ENCODE measurements around the gene HK3. TPM values are rescaled to one million over a fixed set of nuclear protein-coding genes. Genes with fewer than 3 reads are reported as not detected.
A peak's percentile ranks its signal among the peaks of the same experiment; 100 is the strongest.
"Not testable (repeated sequence)": the region's sequence is repeated elsewhere in the genome, so short reads cannot be mapped to it uniquely, and the experiment has no call there.

HK3 gene
- polyA plus RNA-seq, 1 donor (not counting 4 experiments of a cell fraction or from before 2014, with no cell fraction given) = not detected

DNA sequence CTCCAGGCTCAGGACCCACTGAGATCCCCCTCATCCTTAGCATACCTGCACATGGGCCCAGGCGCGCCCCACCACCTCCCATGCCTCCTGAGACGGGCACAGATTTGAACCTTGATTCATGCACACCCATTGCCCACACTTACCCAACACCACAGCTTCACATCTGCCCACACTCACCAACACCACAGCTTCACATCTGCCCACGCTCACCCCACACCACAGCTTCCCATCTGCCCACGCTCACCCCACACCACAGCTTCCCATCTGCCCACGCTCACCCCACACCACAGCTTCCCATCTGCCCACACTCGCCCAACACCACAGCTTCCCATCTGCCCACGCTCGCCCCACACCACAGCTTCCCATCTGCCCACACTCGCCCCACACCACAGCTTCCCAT lies 28.5 kb downstream of the HK3 start:
- H3K9me3 ChIP-seq (ENCODE audit: control insufficient read depth, low read depth, low read length); H3K4me2 ChIP-seq (ENCODE audit: control insufficient read depth, extremely low read depth, insufficient read depth, low read depth, low read length); H2AFZ ChIP-seq (ENCODE audit: control insufficient read depth, low read length); H3K9me1 ChIP-seq (ENCODE audit: control insufficient read depth, extremely low read depth, insufficient read depth, low read length); H3K27ac ChIP-seq (ENCODE audit: control insufficient read depth, insufficient read depth, low read length); dilution Hi-C loops (cut with MboI; ENCODE audit: extremely low pct_ligation_motif_present, low sequenced_read_pairs); H3K9ac ChIP-seq (ENCODE audit: control insufficient read depth, extremely low read depth, insufficient read depth, low read length); H3K36me3 ChIP-seq (ENCODE audit: control insufficient read depth in 2 of 2, extremely low read depth in 1 of 2, insufficient read depth in 2 of 2, low read length in 2 of 2); H3K4me3 ChIP-seq (ENCODE audit: control insufficient read depth in 2 of 3, extremely low read depth in 1 of 3, insufficient read depth in 2 of 3, low read depth in 1 of 3, low read length in 3 of 3); DNase-seq (ENCODE audit: low read depth, low spot score); FAIRE-seq; H3K4me1 ChIP-seq (ENCODE audit: control insufficient read depth, extremely low read depth, insufficient read depth, low read length); H4K20me1 ChIP-seq (ENCODE audit: control insufficient read depth, extremely low read depth, insufficient read depth, low read length); H3K79me2 ChIP-seq (ENCODE audit: control insufficient read depth, insufficient read depth, low read length): not testable (repeated sequence)
- H3K27me3 ChIP-seq (ENCODE audit: control insufficient read depth, extremely low read depth, insufficient read depth, low read length) = peaks cover 43% of the 10 kb centered on the region

- dilution Hi-C loops (cut with MboI; ENCODE audit: extremely low pct_ligation_motif_present, low sequenced_read_pairs) = no loop called here
- H3K27me3 ChIP-seq (ENCODE audit: control insufficient read depth, extremely low read depth, insufficient read depth, low read length) = peaks cover 43% of the 10 kb centered on the region
- no peak overlapping the region for H3K9ac ChIP-seq (ENCODE audit: control insufficient read depth, extremely low read depth, insufficient read depth, low read length)
- H2AFZ ChIP-seq (ENCODE audit: control insufficient read depth, low read length) = no peak overlapping the region
- H3K4me3 ChIP-seq (ENCODE audit: control insufficient read depth in 2 of 3, extremely low read depth in 1 of 3, insufficient read depth in 2 of 3, low read depth in 1 of 3, low read length in 3 of 3) = no peak overlapping the region
- no peaks in the 10 kb centered on the region for H3K9me3 ChIP-seq (ENCODE audit: control insufficient read depth, low read depth, low read length)
- no peak for DNase-seq (ENCODE audit: low read depth, low spot score)
- TF ChIP-seq CTCF (optimal IDR thresholded peaks at IDR 0.05 in 1 of 3, IDR thresholded peaks at IDR 0.05 in 1 of 3, conservative IDR thresholded peaks at IDR 0.05 in 1 of 3; ENCODE audit: extremely low read depth in 1 of 3, insufficient read depth in 2 of 3, low read length in 3 of 3) (peak; percentile 13 to 63 (median 41)), EZH2 (IDR thresholded peaks at IDR 0.05; ENCODE audit: low read length) (no peak)
- peaks cover 4% of the 10 kb centered on the region for H3K4me1 ChIP-seq (ENCODE audit: control insufficient read depth, extremely low read depth, insufficient read depth, low read length)
- no peaks in the 10 kb centered on the region for H4K20me1 ChIP-seq (ENCODE audit: control insufficient read depth, extremely low read depth, insufficient read depth, low read length)
- no peak for FAIRE-seq
- no peaks in the 10 kb centered on the region for H3K36me3 ChIP-seq (ENCODE audit: control insufficient read depth in 2 of 2, extremely low read depth in 1 of 2, insufficient read depth in 2 of 2, low read length in 2 of 2)
- H3K9me1 ChIP-seq (ENCODE audit: control insufficient read depth, extremely low read depth, insufficient read depth, low read length) = no peaks in the 10 kb centered on the region
- no peak overlapping the region for H3K27ac ChIP-seq (ENCODE audit: control insufficient read depth, insufficient read depth, low read length)
- H3K79me2 ChIP-seq (ENCODE audit: control insufficient read depth, insufficient read depth, low read length) = no peaks in the 10 kb centered on the region
- no peak overlapping the region for H3K4me2 ChIP-seq (ENCODE audit: control insufficient read depth, extremely low read depth, insufficient read depth, low read depth, low read length)
Measured at GRCh38 chr5:176870110-176870591, 29.0 kb downstream of the HK3 start.

DNA sequence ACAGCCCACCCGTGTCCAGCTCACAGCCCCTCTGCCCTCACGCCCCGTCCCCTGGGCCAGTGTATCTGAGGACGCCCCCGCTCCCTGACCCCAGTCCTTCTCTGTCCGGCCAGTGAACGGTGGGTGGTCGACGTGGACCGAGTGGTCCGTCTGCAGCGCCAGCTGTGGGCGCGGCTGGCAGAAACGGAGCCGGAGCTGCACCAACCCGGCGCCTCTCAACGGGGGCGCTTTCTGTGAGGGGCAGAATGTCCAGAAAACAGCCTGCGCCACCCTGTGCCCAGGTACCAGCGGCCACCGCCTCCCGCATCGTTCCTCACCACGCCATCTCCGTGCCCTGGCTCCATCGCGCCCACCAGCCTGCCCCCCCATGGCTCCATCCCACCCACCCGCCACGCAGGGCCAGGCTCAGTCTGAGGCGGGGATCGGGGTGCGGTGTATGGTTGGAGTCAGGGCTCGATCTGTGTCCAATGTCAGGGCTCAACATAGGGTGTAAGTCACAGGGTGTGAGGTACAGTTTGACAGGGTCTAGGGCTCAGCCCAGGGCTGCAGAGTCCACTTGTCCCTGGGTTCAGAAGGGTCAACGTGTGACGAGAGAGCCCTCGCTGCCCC lies 29.5 kb downstream of the HK3 start:
- dilution Hi-C loops (cut with MboI; ENCODE audit: extremely low pct_ligation_motif_present, low sequenced_read_pairs) = no loop called here
- DNase-seq (ENCODE audit: low read depth, low spot score) = no peak
- peaks cover 37% of the 10 kb centered on the region for H3K27me3 ChIP-seq (ENCODE audit: control insufficient read depth, extremely low read depth, insufficient read depth, low read length)
- no peaks in the 10 kb centered on the region for H4K20me1 ChIP-seq (ENCODE audit: control insufficient read depth, extremely low read depth, insufficient read depth, low read length)
- H3K4me3 ChIP-seq (ENCODE audit: control insufficient read depth in 2 of 3, extremely low read depth in 1 of 3, insufficient read depth in 2 of 3, low read depth in 1 of 3, low read length in 3 of 3) = no peak overlapping the region
- no peaks in the 10 kb centered on the region for H3K36me3 ChIP-seq (ENCODE audit: control insufficient read depth in 2 of 2, extremely low read depth in 1 of 2, insufficient read depth in 2 of 2, low read length in 2 of 2)
- no peaks in the 10 kb centered on the region for H3K79me2 ChIP-seq (ENCODE audit: control insufficient read depth, insufficient read depth, low read length)
- H3K9me3 ChIP-seq (ENCODE audit: control insufficient read depth, low read depth, low read length) = no peaks in the 10 kb centered on the region
- H2AFZ ChIP-seq (ENCODE audit: control insufficient read depth, low read length) = no peak overlapping the region
- no peak for TF ChIP-seq EZH2 (IDR thresholded peaks at IDR 0.05; ENCODE audit: low read length)
- no peak for TF ChIP-seq CTCF (optimal IDR thresholded peaks at IDR 0.05 in 1 of 3, IDR thresholded peaks at IDR 0.05 in 1 of 3, conservative IDR thresholded peaks at IDR 0.05 in 1 of 3; ENCODE audit: extremely low read depth in 1 of 3, insufficient read depth in 2 of 3, low read length in 3 of 3)
- no peaks in the 10 kb centered on the region for H3K9me1 ChIP-seq (ENCODE audit: control insufficient read depth, extremely low read depth, insufficient read depth, low read length)
- H3K4me2 ChIP-seq (ENCODE audit: control insufficient read depth, extremely low read depth, insufficient read depth, low read depth, low read length) = no peak overlapping the region
- peaks cover 4% of the 10 kb centered on the region for H3K4me1 ChIP-seq (ENCODE audit: control insufficient read depth, extremely low read depth, insufficient read depth, low read length)
- H3K27ac ChIP-seq (ENCODE audit: control insufficient read depth, insufficient read depth, low read length) = no peak overlapping the region
- no peak for FAIRE-seq
- no peak overlapping the region for H3K9ac ChIP-seq (ENCODE audit: control insufficient read depth, extremely low read depth, insufficient read depth, low read length)

Data from keratinocyte (primary cell).